GM15510 (cell line): ENCODE results near the gene TMEM37.

Experiments
- POLR2A ChIP-seq: IDR thresholded peaks from 3 replicates; pipeline ENCODE4 v1.6.1; 2011; ENCODE audit warnings: borderline replicate concordance; ENCODE audit not compliant: insufficient read length; ENCODE audit errors: extremely low read depth

TMEM37 gene

GRCh38 chr2:119408221-119408619 is 23.4 kb upstream of the TMEM37 start:
- no peak for TF ChIP-seq POLR2A

GRCh38 chr2:119409506-119409905 is 22.1 kb upstream of the TMEM37 start:
- no peak for TF ChIP-seq POLR2A

DNA sequence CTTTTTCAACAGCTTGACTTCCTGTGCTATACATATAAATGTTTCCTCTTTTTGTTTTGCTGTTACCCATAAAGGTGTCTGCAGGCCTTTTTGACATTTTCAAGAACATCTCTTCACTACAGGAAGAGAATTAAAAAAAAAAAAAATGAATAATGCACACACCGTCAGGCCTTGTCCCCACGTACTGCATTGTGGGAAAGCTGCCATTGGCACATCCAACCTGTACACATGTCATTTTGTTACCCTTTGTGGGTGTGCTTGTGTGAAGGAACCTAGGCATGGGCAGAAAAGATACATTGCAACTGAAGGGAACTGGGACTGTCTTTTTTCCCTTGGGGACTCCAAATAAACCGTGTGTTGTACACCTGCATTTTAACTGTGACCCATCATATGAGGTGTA is 16.8 kb upstream of the TMEM37 start:
- no peak for TF ChIP-seq POLR2A

GRCh38 chr2:119415630-119416029 is 16.0 kb upstream of the TMEM37 start:
- TF ChIP-seq POLR2A, result no peak

DNA sequence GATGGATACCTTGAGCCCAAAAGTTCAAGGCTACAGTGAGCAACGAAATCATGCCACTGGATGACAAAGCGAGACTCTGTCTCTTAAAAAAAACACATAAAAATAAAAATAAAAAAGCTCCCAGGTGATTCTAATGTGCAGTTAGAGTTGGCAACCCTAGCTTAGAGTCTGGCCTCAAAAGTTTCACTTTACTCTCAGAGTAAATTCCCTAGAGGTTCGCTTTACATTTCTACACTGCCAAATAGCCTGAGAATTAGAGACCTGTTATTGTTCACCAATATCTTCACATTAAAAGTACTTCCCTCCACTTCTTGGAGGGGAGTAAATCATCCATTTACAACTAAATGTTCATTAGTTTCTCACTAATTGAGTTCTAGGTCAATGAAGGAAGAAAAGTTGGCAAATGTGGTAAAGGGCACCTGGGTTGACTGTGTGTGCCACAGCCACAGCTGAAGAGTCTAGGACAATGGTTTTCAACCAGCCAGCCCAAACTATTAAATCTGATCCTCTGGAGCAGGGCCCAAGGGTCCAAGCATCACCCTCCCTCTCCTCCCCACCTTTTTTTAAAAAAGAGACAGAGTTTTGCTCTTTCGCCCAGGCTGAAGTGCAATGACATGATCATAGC is 15.2 kb upstream of the TMEM37 start:
- no peak for TF ChIP-seq POLR2A

- TF ChIP-seq POLR2A, result no peak
These were observed 13.7 kb upstream of the TMEM37 start for GRCh38 chr2:119417908-119418307.

DNA sequence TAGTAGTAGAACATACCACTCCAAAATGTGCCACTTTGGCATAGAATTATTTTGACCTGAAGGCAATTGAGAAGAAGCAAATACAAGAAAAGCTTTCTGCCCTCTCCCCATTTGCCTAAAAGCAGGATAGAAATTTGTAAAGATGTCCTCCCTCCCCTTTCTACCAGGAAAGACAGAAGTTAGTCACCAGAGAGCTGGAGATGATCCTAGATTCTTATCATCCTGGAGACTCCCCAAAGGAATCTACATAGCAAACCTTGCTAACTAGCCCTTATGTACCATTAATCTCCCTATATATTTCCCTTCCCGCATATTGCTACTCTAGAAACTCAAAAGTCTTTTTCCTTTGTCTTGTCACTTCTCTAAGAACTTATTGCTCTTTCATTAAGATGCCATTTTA is 12.6 kb upstream of the TMEM37 start:
- no peak for TF ChIP-seq POLR2A

DNA sequence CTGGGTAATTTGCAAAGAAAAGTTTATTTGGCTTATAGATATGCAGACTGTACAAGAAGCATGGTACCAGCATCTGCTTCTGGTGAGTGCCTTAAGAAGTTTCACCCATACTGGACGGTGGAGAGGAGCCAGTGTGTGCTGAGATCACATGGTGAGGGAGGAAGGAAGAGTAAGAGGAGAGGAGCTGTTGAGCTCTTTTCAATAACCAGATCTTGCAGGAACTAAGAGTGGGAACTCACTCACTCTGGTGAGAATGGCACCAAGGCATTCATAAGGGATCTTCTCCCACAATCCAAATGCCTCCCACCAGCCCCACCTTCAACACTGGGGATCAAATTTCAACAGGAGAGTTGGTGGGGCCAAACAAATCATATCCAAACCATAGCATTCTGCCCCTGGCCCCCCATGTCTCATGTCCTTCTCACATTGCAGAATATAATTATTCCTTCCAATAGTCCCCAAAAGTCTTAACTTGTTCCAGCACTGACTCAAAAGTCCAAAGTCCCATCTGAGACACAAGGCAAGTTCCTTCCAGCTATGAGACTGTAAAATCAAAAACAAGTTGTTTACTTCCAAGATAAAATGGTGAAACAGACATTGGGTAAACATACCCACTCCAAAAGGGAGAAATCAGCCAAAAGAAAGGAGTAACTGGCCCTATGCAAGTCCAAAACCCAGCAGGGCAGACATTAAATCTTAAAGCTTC is 11.7 kb upstream of the TMEM37 start:
- TF ChIP-seq POLR2A, result no peak

DNA sequence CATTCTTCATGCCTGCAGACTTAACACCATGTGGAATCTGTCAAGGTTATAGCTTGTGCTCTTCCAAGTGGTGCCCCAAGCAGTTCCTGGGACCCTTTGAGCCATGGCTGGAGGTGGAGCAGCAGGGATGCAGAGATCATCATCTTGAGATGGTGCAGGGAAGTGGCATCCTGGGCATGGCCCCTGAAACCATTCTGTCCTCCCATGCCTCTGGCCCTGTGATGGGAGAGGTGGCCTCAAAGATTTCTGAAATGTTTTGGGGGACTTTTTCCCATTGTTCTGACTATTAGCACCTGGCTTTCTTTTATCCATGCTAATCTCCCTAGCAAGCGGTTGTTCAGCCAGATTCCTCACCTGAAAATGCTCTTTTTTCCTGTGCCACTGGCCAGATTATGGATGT is 10.3 kb upstream of the TMEM37 start:
- no peak for TF ChIP-seq POLR2A

GRCh38 chr2:119421741-119422140 is 9.9 kb upstream of the TMEM37 start:
- TF ChIP-seq POLR2A, result no peak

DNA sequence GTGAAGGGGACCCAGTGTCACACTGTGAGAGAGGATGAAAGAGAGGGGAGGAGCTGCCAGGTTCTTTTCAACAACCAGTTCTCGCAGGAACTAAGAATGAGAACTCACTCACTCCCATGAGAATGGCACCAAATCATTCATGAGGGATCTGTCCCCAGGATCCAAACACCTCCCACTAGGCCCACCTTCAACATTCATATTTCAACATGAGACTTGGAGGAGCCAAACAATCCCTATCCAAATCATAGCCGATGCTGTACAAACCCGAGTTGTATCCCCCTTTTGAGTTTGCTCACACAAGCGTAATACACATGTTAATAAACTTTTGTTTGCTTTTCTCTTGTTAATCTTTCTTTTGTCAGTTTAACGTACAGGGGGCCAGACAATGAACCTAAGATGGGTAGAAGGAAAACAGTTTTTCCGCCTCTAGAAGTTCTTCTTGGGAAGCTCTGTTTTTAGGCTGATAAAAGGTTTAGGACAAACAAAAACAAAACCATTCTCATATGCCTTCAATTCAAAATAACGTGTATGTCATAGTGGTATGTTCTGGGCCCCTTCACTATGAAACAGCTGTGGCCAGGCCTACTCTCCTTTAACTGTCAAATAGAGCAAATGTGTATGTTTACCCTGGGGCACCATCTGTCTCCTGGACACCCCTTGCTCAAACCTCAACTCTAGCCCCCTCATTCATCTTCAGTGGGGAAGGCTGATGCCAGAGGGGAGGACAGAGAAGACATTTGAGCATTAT is 9.1 kb upstream of the TMEM37 start:
- no peak for TF ChIP-seq POLR2A

DNA sequence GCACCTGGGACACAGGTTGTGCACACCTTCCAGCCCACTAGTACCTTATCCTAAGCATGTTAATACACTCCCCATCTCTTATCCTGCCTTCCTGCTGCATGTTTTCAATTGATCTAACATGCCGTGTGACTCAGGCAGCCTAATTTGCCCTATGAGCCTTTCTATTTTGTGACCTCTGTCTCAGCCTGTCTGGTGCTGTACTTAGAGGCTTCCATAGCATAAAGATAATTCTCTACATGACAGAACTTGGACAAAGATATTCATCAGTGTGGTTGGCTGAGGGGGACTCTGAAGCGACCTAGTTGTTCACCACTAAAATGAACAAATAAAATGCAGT is 8.6 kb upstream of the TMEM37 start:
- TF ChIP-seq POLR2A, result no peak

- no peak for TF ChIP-seq POLR2A
These were observed 7.8 kb upstream of the TMEM37 start for GRCh38 chr2:119423811-119424210.

- no peak for TF ChIP-seq POLR2A
These were observed 7.2 kb upstream of the TMEM37 start for GRCh38 chr2:119424284-119425118.

DNA sequence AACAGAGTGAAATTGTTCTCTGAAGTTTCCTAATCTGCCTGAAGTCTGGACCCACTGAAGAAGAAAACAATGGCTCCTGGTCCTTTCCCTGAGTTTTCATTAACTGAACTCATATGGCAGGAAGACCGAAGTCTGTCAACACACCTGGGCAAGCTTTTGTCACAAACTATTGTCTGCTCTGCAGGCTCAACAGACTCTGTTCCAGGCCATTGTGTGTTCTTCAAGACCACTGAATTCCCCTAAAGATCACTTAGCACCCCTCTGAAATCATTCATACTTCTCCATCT is 6.6 kb upstream of the TMEM37 start:
- no peak for TF ChIP-seq POLR2A
